HCT116 (cell line): Measurements from ENCODE around the gene APBB2.

Experiments
- POLR2AphosphoS5 ChIP-seq: IDR thresholded peaks from 2 replicates; pipeline ENCODE4 v1.6.1; 2011; ENCODE audit warnings: mild to moderate bottlenecking, low read depth, low read length, moderate library complexity
- SP1 ChIP-seq: IDR thresholded peaks from 2 replicates; pipeline ENCODE4 v1.6.1; 2012; ENCODE audit warnings: low read depth
- TCF7L2 ChIP-seq: IDR thresholded peaks from 2 replicates; pipeline ENCODE4 v1.7.0; 2011; ENCODE audit warnings: borderline replicate concordance, inconsistent platforms; ENCODE audit not compliant: insufficient read depth, insufficient read length; ENCODE audit errors: extremely low read depth
- YY1 ChIP-seq: IDR thresholded peaks from 2 replicates; pipeline ENCODE4 v1.6.1; 2011; ENCODE audit warnings: low read length, low read depth, moderate library complexity, mild to moderate bottlenecking; ENCODE audit not compliant: insufficient replicate concordance; ENCODE audit errors: extremely low read depth
- TF ChIP-seq, protein P1 (sequence below), 3 experiments: fragments of 200-600 bp in 1 of 3; sonication (generic) in 1 of 3; IDR thresholded peaks in 2 of 3; conservative IDR thresholded peaks in 1 of 3; 2 replicates each; pipeline ENCODE4 v1.5.1; 2012 to 2017; ENCODE audit warnings: low read depth in 2 of 3, low read length in 2 of 3, antibody characterized with exemption in 1 of 3, borderline replicate concordance in 1 of 3, control low read depth in 1 of 3, mild to moderate bottlenecking in 1 of 3, mixed read lengths in 1 of 3, mixed run types in 1 of 3, moderate library complexity in 1 of 3; ENCODE audit not compliant: insufficient read depth in 1 of 3

- TF ChIP-seq, protein P1, sequence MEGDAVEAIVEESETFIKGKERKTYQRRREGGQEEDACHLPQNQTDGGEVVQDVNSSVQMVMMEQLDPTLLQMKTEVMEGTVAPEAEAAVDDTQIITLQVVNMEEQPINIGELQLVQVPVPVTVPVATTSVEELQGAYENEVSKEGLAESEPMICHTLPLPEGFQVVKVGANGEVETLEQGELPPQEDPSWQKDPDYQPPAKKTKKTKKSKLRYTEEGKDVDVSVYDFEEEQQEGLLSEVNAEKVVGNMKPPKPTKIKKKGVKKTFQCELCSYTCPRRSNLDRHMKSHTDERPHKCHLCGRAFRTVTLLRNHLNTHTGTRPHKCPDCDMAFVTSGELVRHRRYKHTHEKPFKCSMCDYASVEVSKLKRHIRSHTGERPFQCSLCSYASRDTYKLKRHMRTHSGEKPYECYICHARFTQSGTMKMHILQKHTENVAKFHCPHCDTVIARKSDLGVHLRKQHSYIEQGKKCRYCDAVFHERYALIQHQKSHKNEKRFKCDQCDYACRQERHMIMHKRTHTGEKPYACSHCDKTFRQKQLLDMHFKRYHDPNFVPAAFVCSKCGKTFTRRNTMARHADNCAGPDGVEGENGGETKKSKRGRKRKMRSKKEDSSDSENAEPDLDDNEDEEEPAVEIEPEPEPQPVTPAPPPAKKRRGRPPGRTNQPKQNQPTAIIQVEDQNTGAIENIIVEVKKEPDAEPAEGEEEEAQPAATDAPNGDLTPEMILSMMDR (IDR thresholded peaks at IDR 0.05 in 2 of 3, conservative IDR thresholded peaks at IDR 0.05 in 1 of 3; ENCODE audit: borderline replicate concordance in 1 of 3, insufficient read depth in 1 of 3, low read depth in 2 of 3, low read length in 2 of 3): peak; percentile 50 to 80 (median 79); a peak in 5 of 6 replicates
- no peak for TF ChIP-seq YY1
- TF ChIP-seq TCF7L2: no peak
- TF ChIP-seq POLR2AphosphoS5: no peak
- TF ChIP-seq SP1: no peak
Observed at GRCh38 chr4:40897557-40898203, 316.7 kb downstream of the APBB2 start.
